Measurements from ENCODE around the gene ZHX3. TPM values are rescaled to one million over a fixed set of nuclear protein-coding genes. Genes with fewer than 3 reads are reported as not detected.

The ZHX3 gene
- total RNA-seq, 6 experiments from 2014 or later, result 64.1 to 80.1 (median 72.0) TPM

DNA sequence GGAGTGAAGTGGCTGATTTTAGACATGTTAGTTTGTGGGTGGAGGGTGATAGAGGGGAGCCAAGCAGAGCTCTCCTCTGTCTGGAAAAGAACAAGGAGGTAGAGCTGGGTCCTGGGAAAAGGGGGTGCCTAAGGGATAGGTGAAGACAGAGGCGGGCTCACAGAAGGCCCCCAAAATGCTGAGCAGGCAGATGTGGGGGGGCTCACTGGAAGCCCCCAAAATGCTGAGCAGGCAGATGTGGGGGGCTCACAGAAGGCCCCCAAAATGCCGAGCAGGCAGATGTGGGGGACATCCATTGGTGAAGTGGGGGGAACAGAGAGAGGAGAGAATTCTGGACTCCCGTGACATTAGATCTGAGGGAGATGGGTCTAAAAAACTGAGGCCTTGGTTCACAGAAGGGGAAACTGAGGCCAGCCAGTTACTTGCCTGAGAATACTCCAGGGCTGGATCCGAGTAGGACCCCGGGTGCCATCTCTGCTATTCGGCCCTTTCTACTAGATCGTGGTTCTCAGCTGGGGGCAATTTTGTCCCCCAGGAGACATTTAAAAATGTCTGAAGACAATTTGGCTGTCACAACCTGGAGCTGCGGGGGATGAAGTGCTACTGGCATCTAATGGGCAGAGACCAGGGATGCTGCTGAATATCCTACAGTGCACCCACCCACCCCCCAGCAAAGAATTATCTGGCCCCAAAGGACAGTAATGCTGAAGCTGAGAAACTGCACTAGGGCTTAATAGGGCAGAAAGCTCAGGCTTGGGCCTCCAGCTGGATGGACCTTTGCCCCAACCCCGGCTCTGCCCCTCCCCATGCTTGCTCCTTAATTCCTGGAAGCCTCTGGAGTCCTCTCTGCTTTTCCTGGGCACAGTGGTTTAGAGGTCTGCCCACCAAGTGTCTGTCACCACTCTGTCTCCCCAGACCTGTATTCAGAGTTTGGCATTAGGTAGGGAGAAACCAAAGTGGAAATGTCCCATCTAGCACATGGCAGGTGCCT, 25.2 kb upstream of the ZHX3 start:
- Mint-ChIP-seq H3K36me3 (ENCODE audit: low read depth) (peaks cover under 1% of the 10 kb centered on the region), H3K4me1 (ENCODE audit: low read depth) (peaks cover 31% of the 10 kb centered on the region), H3K27ac (peak overlapping the region; percentile 3; the same call in 1 of the 2 replicates), H3K9me3 (no peaks in the 10 kb centered on the region), H3K4me3 (peak overlapping the region; percentile 14; the same call in 1 of the 2 replicates), H3K27me3 (ENCODE audit: insufficient read depth) (no peaks in the 10 kb centered on the region)
- TF ChIP-seq, protein P1, sequence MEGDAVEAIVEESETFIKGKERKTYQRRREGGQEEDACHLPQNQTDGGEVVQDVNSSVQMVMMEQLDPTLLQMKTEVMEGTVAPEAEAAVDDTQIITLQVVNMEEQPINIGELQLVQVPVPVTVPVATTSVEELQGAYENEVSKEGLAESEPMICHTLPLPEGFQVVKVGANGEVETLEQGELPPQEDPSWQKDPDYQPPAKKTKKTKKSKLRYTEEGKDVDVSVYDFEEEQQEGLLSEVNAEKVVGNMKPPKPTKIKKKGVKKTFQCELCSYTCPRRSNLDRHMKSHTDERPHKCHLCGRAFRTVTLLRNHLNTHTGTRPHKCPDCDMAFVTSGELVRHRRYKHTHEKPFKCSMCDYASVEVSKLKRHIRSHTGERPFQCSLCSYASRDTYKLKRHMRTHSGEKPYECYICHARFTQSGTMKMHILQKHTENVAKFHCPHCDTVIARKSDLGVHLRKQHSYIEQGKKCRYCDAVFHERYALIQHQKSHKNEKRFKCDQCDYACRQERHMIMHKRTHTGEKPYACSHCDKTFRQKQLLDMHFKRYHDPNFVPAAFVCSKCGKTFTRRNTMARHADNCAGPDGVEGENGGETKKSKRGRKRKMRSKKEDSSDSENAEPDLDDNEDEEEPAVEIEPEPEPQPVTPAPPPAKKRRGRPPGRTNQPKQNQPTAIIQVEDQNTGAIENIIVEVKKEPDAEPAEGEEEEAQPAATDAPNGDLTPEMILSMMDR (IDR thresholded peaks at IDR 0.05), result no peak
- DNase-seq, result no peak

DNA sequence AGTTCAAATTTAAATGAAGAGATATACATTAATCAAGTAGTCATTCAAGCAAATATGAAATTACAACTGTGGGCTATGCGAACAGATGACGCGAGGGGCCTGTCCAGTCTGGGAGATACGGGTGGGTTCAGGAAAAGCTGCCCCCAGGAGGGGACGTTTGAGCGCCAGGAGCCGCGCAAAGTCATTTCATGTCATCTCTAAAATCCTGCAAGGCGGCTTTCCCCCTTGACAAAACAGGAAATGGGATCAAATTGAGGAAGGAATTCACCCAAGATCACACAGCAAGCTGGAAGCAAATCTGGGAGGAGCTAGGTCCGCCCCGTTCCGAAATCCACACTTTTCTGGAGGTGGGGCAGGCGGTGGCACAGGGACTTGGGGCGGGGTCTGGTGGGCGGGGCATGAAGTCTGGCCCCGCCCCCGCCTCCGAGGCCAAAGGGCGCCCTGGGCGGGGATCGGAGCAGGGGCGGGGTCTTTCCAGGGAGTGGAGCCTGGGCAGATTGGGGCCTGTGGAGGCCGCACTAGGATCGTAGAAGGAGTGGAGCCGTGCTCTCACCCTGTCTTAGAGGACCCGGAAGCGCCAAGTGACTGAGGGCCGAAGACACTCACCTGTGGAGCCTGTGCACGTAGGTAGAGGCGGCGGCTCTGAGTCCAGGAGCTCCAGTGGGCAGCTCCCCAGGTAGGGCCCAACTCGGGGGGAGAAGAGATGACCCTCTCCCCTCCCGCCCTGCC, 23.0 kb upstream of the ZHX3 start, which contains the start of gene LPIN3:
TSS of gene LPIN3 (plus strand) at position 495 of the 729 bp plus-strand sequence. CDS start 4,983 bp downstream, outside the sequence.
- Mint-ChIP-seq H3K4me3 (peak within 1 kb of the TSS; percentile 87), H3K27ac (peak within 1 kb of the TSS; percentile 78), H3K27me3 (ENCODE audit: insufficient read depth) (no peaks in the 10 kb centered on the region), H3K9me3 (no peaks in the 10 kb centered on the region), H3K36me3 (ENCODE audit: low read depth) (no peaks in the 10 kb centered on the region), H3K4me1 (ENCODE audit: low read depth) (peaks cover 29% of the 10 kb centered on the region)
- TF ChIP-seq, protein P1 (IDR thresholded peaks at IDR 0.05), result peak; percentile 22
- peak; percentile 84 for DNase-seq

DNA sequence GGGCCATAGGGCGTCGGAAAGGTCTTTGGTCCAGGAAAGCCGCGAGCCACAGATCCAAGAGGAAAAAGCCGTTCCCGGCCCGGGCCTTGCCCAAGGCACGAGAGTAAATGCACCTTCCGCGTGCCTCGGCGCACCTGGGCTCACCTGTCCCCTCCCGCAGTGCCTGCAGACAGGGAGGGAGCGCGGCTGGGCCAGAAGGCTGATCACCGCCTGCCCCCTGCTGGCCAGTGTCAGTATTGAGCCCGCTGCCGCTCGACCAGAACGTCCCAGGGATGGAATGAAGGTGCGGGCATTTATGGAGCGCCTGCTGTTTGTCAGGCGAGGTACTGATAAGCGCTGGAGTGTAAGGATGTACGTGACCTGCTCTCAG, 22.4 kb upstream of the ZHX3 start:
- peak; percentile 65 for DNase-seq

DNA sequence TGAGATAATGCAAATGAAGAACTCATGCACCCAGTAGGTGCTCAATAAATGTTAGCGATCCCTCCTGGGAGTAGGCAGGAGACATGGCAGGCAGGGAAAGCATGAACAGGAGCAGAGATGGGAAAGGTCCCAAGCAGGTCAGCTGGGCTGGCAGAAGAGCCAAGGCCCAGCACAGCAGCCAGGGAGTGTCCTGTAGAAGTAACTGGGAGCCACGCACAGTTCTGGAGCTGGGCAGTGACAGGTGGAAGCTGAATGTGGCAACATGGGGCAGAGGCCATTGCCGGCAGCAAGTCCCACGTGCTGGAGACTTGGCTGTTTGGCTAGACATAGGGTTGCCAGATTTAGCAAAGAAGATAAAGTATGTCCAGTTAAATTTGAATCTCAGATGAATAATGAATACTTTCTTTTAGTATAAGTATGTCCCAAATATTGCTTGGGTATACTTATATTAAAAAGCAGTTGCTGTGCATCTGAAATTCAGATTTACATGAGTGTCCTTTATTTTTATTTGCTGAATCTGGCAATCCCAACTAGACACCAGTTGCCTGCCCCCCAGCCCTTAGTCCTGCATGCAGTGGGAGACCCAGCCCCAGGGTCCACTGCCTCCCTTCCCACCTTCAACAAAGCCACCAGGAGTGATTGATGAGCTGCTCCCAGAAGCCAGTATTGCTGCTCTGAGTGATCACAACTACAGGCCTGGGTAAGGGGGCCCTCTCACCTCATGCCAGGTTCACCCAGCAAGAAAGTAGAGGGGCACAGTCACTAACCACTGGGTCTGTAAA, 19.4 kb upstream of the ZHX3 start:
- TF ChIP-seq, protein P1 (IDR thresholded peaks at IDR 0.05), result no peak
- Mint-ChIP-seq H3K4me3 (no peak overlapping the region), H3K27ac (no peak overlapping the region), H3K4me1 (ENCODE audit: low read depth) (peaks cover 35% of the 10 kb centered on the region), H3K9me3 (no peaks in the 10 kb centered on the region), H3K27me3 (ENCODE audit: insufficient read depth) (peaks cover 3% of the 10 kb centered on the region; the same call in 1 of the 2 replicates), H3K36me3 (ENCODE audit: low read depth) (no peaks in the 10 kb centered on the region)
- no peak for DNase-seq

More for the DNA sequence above, 22.4 kb upstream of the ZHX3 start:
- no peaks in the 10 kb centered on the region for H3K36me3 Mint-ChIP-seq (ENCODE audit: low read depth)
- peak overlapping the region; percentile 78 for H3K27ac Mint-ChIP-seq
- peak overlapping the region; percentile 87 for H3K4me3 Mint-ChIP-seq
- TF ChIP-seq, protein P1 (IDR thresholded peaks at IDR 0.05), result peak; percentile 100
- H3K4me1 Mint-ChIP-seq (ENCODE audit: low read depth), result peaks cover 29% of the 10 kb centered on the region
- H3K9me3 Mint-ChIP-seq, result no peaks in the 10 kb centered on the region
- H3K27me3 Mint-ChIP-seq (ENCODE audit: insufficient read depth), result no peaks in the 10 kb centered on the region

DNA sequence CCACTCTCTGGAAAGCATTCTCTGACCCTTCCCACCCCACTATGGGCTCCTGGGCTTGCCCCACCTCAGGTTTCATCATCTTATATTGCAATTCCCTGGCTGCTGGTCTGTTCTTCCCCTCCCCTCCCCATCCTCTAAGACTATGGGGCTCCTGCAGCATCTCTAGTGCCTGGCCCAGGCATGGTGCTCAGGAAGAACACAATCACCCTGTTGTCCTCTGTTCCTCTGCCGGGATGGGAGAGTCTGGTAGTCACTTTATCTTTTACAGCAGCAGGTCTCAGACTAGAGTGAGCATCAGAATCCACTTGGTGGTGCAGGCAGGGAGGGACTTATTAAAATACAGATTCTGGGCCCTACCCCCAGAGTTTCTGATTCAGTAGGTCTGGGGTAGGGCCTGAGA, 18.1 kb upstream of the ZHX3 start:
- Mint-ChIP-seq H3K27ac (peak overlapping the region; percentile 2; the same call in 1 of the 2 replicates), H3K36me3 (ENCODE audit: low read depth) (no peaks in the 10 kb centered on the region), H3K9me3 (no peaks in the 10 kb centered on the region), H3K4me3 (no peak overlapping the region), H3K4me1 (ENCODE audit: low read depth) (peaks cover 41% of the 10 kb centered on the region), H3K27me3 (ENCODE audit: insufficient read depth) (peaks cover 3% of the 10 kb centered on the region; the same call in 1 of the 2 replicates)
- DNase-seq, result no peak
- TF ChIP-seq, protein P1 (IDR thresholded peaks at IDR 0.05), result no peak

All from HFFc6 (cell line).